ENCODE data around the gene SLC22A31.

Gene SLC22A31

DNA sequence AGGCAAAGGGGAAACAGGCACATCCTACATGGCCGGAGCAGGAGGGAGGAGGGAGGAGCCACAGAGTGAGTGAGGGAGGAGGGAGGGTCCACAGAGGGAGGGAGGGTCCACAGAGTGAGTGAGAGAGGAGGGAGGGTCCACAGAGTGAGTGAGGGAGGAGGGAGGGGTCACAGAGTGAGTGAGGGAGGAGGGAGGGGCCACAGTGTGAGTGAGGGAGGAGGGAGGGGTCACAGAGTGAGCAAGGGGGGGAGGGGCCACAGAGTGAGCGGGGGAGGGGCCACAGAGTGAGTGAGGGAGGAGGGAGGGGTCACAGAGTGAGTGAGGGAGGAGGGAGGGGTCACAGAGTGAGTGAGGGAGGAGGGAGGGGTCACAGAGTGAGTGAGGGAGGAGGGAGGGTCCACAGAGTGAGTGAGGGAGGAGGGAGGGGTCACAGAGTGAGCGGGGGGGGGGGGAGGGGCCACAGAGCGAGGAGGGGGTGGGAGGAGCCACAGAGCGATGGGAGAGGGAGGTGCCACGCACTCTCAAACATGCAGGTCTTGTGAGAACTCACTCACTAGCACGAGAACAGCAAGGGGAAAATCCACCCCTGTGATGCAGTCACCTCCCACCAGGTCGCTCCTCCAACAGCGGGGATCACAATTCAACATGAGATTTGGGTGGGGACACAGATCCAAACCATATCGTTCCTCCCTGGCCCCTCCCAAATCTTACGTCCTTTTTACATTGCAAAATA lies 53.1 kb downstream of the SLC22A31 start:
- DNase-seq, result no peak

DNA sequence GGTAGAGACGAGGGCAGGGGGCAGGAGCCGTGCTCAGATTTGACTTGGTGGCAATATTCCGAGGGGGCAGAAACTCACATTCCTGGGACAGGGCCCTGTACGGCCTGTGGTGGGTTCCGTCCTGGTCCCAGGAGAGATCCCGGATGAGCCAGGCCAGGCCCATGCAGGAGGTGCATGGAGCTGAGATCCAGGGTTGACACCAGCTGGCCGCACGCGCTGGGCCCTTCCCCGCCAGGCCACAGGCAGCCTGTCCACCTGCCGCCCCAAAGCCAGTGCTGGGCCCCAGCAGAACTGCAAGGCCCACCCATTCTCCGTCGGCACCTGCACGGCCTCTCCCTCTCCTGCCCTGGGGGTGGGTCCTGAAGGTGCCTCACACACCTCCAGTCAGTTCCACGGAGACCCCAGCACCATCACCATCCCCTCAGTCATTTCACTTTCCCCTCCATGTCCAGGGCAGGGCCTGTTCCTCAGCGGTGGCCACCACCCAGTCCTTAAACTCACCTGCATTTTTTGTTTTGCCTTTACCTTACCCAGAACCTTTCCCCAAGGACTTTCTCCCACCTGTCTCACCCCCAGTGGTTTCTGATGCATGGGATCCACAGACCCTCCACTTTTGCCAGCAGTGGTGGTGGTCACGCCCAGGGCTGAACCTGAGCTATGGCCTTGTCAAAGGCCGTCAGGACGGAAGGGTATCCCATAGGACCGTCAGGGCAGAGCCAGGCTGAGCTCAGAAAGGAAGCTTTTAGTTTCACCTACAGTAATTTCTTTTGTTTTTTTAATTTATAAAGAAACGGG lies 53.9 kb downstream of the SLC22A31 start:
- no peak for DNase-seq
